Calu3 (cell line): ENCODE data around the gene GPR32. TPM values are rescaled to one million over a fixed set of nuclear protein-coding genes. Genes with fewer than 3 reads are reported as not detected.

Source experiments
- BruUV-seq: library from RNA; stranded (reverse); fragments of 400-500 nt; replicated peaks from 2 replicates; lab custom pipeline; 2021; lab: Mats Ljungman, UMichigan
- CTCF ChIA-PET: fragments of 300-600 bp; sonication (Branson Sonifier 250); formaldehyde crosslinking; loops from one replicate; lab custom pipeline; 2022; ENCODE audit warnings: antibody characterized with exemption; lab: Charles Lee
- DNase-seq: peaks from one replicate; pipeline ENCODE4 v3.0.0; 2022
- H3K27ac Mint-ChIP-seq: one replicate; pipeline ENCODE4 v1.8.0; 2022; ENCODE audit warnings: mixed read lengths; ENCODE audit not compliant: unreplicated experiment
- H3K27me3 Mint-ChIP-seq: one replicate; pipeline ENCODE4 v1.8.0; 2022; ENCODE audit warnings: mixed read lengths; ENCODE audit not compliant: unreplicated experiment
- H3K36me3 Mint-ChIP-seq: one replicate; pipeline ENCODE4 v1.8.0; 2022; ENCODE audit warnings: mild to moderate bottlenecking, moderate library complexity, mixed read lengths; ENCODE audit not compliant: insufficient read depth, unreplicated experiment
- H3K4me1 Mint-ChIP-seq: one replicate; pipeline ENCODE4 v1.8.0; 2022; ENCODE audit warnings: mild to moderate bottlenecking, low read depth, mixed read lengths; ENCODE audit not compliant: unreplicated experiment
- H3K4me3 Mint-ChIP-seq: one replicate; pipeline ENCODE4 v1.8.0; 2022; ENCODE audit warnings: mild to moderate bottlenecking, low read depth, moderate library complexity, mixed read lengths; ENCODE audit not compliant: unreplicated experiment
- H3K9me3 Mint-ChIP-seq: one replicate; pipeline ENCODE4 v1.8.0; 2022; ENCODE audit warnings: low read depth, mixed read lengths; ENCODE audit not compliant: unreplicated experiment
- CTCF ChIP-seq: fragments of 200-600 bp; IDR thresholded peaks from one replicate; pipeline ENCODE4 v1.8.0; 2022; ENCODE audit warnings: antibody characterized with exemption; ENCODE audit not compliant: unreplicated experiment
- intact Hi-C: fragments of 100-400 bp; cut with micrococcal nuclease; formaldehyde crosslinking; loops from one replicate; pipeline ENCODE4 v1.10.0; 2022; ENCODE audit not compliant: unreplicated experiment
- total RNA-seq: library from RNA; stranded (reverse); gene quantifications from 2 replicates; pipeline ENCODE4 v1.2.3, GENCODE V29; 2022

The GPR32 gene
- total RNA-seq, 1 experiment from 2014 or later = not detected

- no peak for TF ChIP-seq CTCF
- BruUV-seq = no TSS peak
- intact Hi-C loops = loop anchor here (5.0 kb wide), 1 partner anchor 131 kb away; no protein-coding TSS in a partner anchor
- no peaks in the 10 kb centered on the region for H3K4me1 Mint-ChIP-seq
- CTCF ChIA-PET = no interaction called here
- H3K36me3 Mint-ChIP-seq = peaks cover 50% of the 10 kb centered on the region
- peaks cover 44% of the 10 kb centered on the region for H3K27me3 Mint-ChIP-seq
- DNase-seq = no peak
- H3K9me3 Mint-ChIP-seq = peaks cover 3% of the 10 kb centered on the region
- H3K27ac Mint-ChIP-seq = no peak overlapping the region
- H3K4me3 Mint-ChIP-seq = no peak overlapping the region
Observed at GRCh38 chr19:50791594-50792271, 21.5 kb downstream of the GPR32 start.

GRCh38 chr19:50792272-50793250 is 22.3 kb downstream of the GPR32 start:
- Mint-ChIP-seq H3K36me3 (peaks cover 59% of the 10 kb centered on the region), H3K4me3 (no peak overlapping the region), H3K27me3 (peaks cover 40% of the 10 kb centered on the region), H3K27ac (no peak overlapping the region), H3K4me1 (no peaks in the 10 kb centered on the region), H3K9me3 (peaks cover 3% of the 10 kb centered on the region)
- TF ChIP-seq CTCF = no peak
- DNase-seq = no peak
- CTCF ChIA-PET = interaction anchor here (0.6 to 0.7 kb wide), 2 partner anchors 81 to 105 kb away, joined by 3 read pairs; partner anchors contain the start of gene KLK2
- no TSS peak for BruUV-seq
- intact Hi-C loops = loop anchor here (5.0 kb wide), 1 partner anchor 130 kb away; no protein-coding TSS in a partner anchor

- CTCF ChIA-PET = no interaction called here
- TSS peak; percentile 10 for BruUV-seq
- Mint-ChIP-seq H3K4me1 (no peaks in the 10 kb centered on the region), H3K27me3 (peaks cover 30% of the 10 kb centered on the region), H3K36me3 (peaks cover 67% of the 10 kb centered on the region), H3K27ac (no peak overlapping the region), H3K4me3 (peak overlapping the region; percentile 17), H3K9me3 (peaks cover 3% of the 10 kb centered on the region)
- DNase-seq = no peak
- no peak for TF ChIP-seq CTCF
- intact Hi-C loops = loop anchor here (5.0 kb wide), 1 partner anchor 129 kb away; no protein-coding TSS in a partner anchor
Observed at GRCh38 chr19:50793558-50794065, 23.3 kb downstream of the GPR32 start.
